ENCODE measurements around the gene MITF.

- no peak for TF ChIP-seq CTCF (IDR thresholded peaks at IDR 0.05)
- no peak for TF ChIP-seq POLR2A (IDR thresholded peaks at IDR 0.05)
Observed at GRCh38 chr3:69766638-69767037, 27.4 kb downstream of the MITF start.
